ENCODE results near the gene RNF144A. TPM values are rescaled to one million over a fixed set of nuclear protein-coding genes. Genes with fewer than 3 reads are reported as not detected.

RNF144A gene
- polyA plus RNA-seq, 3 donors: 0.30 to 0.68 (median 0.48) TPM

GRCh38 chr2:7041421-7041820 lies 124.2 kb downstream of the RNF144A start:
- Histone ChIP-seq H3K4me3 (replicated peaks in 1 of 3; ENCODE audit: low read depth in 2 of 3, low read length in 3 of 3) (no peak overlapping the region), H3K9me3 (replicated peaks in 1 of 2; ENCODE audit: control insufficient read depth in 1 of 2, insufficient read depth in 1 of 2, low read length in 2 of 2) (no peaks in the 10 kb centered on the region), H3K27ac (ENCODE audit: low read depth in 1 of 2, low read length in 2 of 2) (no peak overlapping the region), H3K36me3 (replicated peaks in 1 of 2; ENCODE audit: control insufficient read depth in 1 of 2, insufficient read depth in 2 of 2, low read length in 2 of 2) (no peaks in the 10 kb centered on the region), H3K79me2 (ENCODE audit: insufficient read depth, low read length) (no peaks in the 10 kb centered on the region), H4K20me1 (ENCODE audit: insufficient read depth, low read length) (no peaks in the 10 kb centered on the region), H3K4me1 (ENCODE audit: control insufficient read depth in 1 of 2, insufficient read depth in 2 of 2, low read length in 2 of 2) (peaks cover 0 to 4% of the 10 kb centered on the region in 2 donors), H3K27me3 (ENCODE audit: control insufficient read depth in 2 of 2, insufficient read depth in 2 of 2, low read length in 2 of 2) (no peaks in the 10 kb centered on the region), H3K9ac (ENCODE audit: insufficient read depth, low read length, poor library complexity, severe bottlenecking) (no peak overlapping the region), H2AFZ (ENCODE audit: insufficient read depth, low read depth, low read length, poor library complexity, severe bottlenecking) (no peak overlapping the region), H3K4me2 (replicated peaks; ENCODE audit: extremely low read depth, low read length, poor library complexity, severe bottlenecking) (no peak overlapping the region)
- intact Hi-C loops (cut with micrococcal nuclease): no loop called here
- peaks cover 11 to 23% of the 10 kb centered on the region in 2 donors for H3K36me3 Mint-ChIP-seq
- no peak for TF ChIP-seq CTCF (IDR thresholded peaks at IDR 0.05)
- DNase-seq: no peak
- peaks cover 0 to 2% (median 0%) of the 10 kb centered on the region in 7 donors for H3K9me3 Mint-ChIP-seq
- no peak overlapping the region for H3K27ac Mint-ChIP-seq
- H3K4me3 Mint-ChIP-seq: no peak overlapping the region
- H3K27me3 Mint-ChIP-seq (ENCODE audit: low read depth in 3 of 3): no peaks in the 10 kb centered on the region
- peaks cover 8% of the 10 kb centered on the region for H3K4me1 Mint-ChIP-seq
- WGBS (ENCODE audit: insufficient coverage): 93% methylated on average over 7 of the region's 7 CpGs

GRCh38 chr2:7043690-7044089 lies 126.5 kb downstream of the RNF144A start:
- no peak overlapping the region for H3K27ac Mint-ChIP-seq
- Histone ChIP-seq H3K36me3 (replicated peaks in 1 of 2; ENCODE audit: control insufficient read depth in 1 of 2, insufficient read depth in 2 of 2, low read length in 2 of 2) (no peaks in the 10 kb centered on the region), H3K4me2 (replicated peaks; ENCODE audit: extremely low read depth, low read length, poor library complexity, severe bottlenecking) (no peak overlapping the region), H3K9ac (ENCODE audit: insufficient read depth, low read length, poor library complexity, severe bottlenecking) (no peak overlapping the region), H3K27ac (ENCODE audit: low read depth in 1 of 2, low read length in 2 of 2) (no peak overlapping the region), H4K20me1 (ENCODE audit: insufficient read depth, low read length) (no peaks in the 10 kb centered on the region), H3K79me2 (ENCODE audit: insufficient read depth, low read length) (no peaks in the 10 kb centered on the region), H3K4me1 (ENCODE audit: control insufficient read depth in 1 of 2, insufficient read depth in 2 of 2, low read length in 2 of 2) (peaks cover 0 to 14% of the 10 kb centered on the region in 2 donors), H3K4me3 (replicated peaks in 1 of 3; ENCODE audit: low read depth in 2 of 3, low read length in 3 of 3) (no peak overlapping the region), H2AFZ (ENCODE audit: insufficient read depth, low read depth, low read length, poor library complexity, severe bottlenecking) (no peak overlapping the region), H3K9me3 (replicated peaks in 1 of 2; ENCODE audit: control insufficient read depth in 1 of 2, insufficient read depth in 1 of 2, low read length in 2 of 2) (no peaks in the 10 kb centered on the region), H3K27me3 (ENCODE audit: control insufficient read depth in 2 of 2, insufficient read depth in 2 of 2, low read length in 2 of 2) (no peaks in the 10 kb centered on the region)
- H3K9me3 Mint-ChIP-seq: peaks cover 0 to 7% (median 2%) of the 10 kb centered on the region in 7 donors
- TF ChIP-seq CTCF (IDR thresholded peaks at IDR 0.05): no peak
- no peak overlapping the region for H3K4me3 Mint-ChIP-seq
- no peak for DNase-seq
- H3K27me3 Mint-ChIP-seq (ENCODE audit: low read depth in 3 of 3): no peaks in the 10 kb centered on the region
- peaks cover 11 to 23% of the 10 kb centered on the region in 2 donors for H3K36me3 Mint-ChIP-seq
- no CpG with 5 or more reads among the region's 3 CpGs for WGBS (ENCODE audit: insufficient coverage)
- intact Hi-C loops (cut with micrococcal nuclease): no loop called here
- peaks cover 15% of the 10 kb centered on the region for H3K4me1 Mint-ChIP-seq

All from CD14-positive monocyte (primary cell).